Activated CD8-positive, alpha-beta T cell treated with anti-CD3 and anti-CD28 coated beads, Interleukin-2, amount 10 ng/mL, durations not matched to agents 7 days and 5 days (primary cell): ENCODE data around the gene TRIM14. TPM values are rescaled to one million over a fixed set of nuclear protein-coding genes. Genes with fewer than 3 reads are reported as not detected.
"Not testable (repeated sequence)": the region's sequence is repeated elsewhere in the genome, so short reads cannot be mapped to it uniquely, and the experiment has no call there.

Source experiments
- ATAC-seq: fragments of 150-1000 bp; cut with Tn5 transposase; one replicate; pipeline ENCODE4 v1.10.0; 2021; ENCODE audit warnings: moderate library complexity
- CTCF ChIA-PET: fragments of 350-600 bp; sonication (Branson Sonifier 250); formaldehyde crosslinking; loops from one replicate; lab custom pipeline; 2021; ENCODE audit warnings: antibody characterized with exemption; lab: Charles Lee
- POLR2A ChIA-PET: fragments of 350-600 bp; sonication (Branson Sonifier 250); formaldehyde crosslinking; loops from one replicate; lab custom pipeline; 2021; ENCODE audit warnings: antibody characterized with exemption; lab: Charles Lee
- DNase-seq: peaks from one replicate; pipeline ENCODE4 v3.0.0-alpha.2; 2020
- H3K27ac Mint-ChIP-seq: one replicate; pipeline ENCODE4 v1.8.0; 2021; ENCODE audit warnings: mild to moderate bottlenecking, mixed read lengths
- H3K27me3 Mint-ChIP-seq: one replicate; pipeline ENCODE4 v1.8.0; 2021; ENCODE audit warnings: low read depth, mixed read lengths
- H3K36me3 Mint-ChIP-seq: one replicate; pipeline ENCODE4 v1.8.0; 2021; ENCODE audit warnings: low read depth, mixed read lengths
- H3K4me1 Mint-ChIP-seq: one replicate; pipeline ENCODE4 v1.8.0; 2021; ENCODE audit warnings: low read depth, mixed read lengths
- H3K4me3 Mint-ChIP-seq: one replicate; pipeline ENCODE4 v1.8.0; 2021; ENCODE audit warnings: mild to moderate bottlenecking, mixed read lengths
- H3K9me3 Mint-ChIP-seq: one replicate; pipeline ENCODE4 v1.8.0; 2022; ENCODE audit warnings: mixed read lengths; ENCODE audit not compliant: insufficient read depth
- total RNA-seq, 2 experiments: library from RNA; stranded (reverse); gene quantifications; one replicate each; pipeline ENCODE4 v1.2.3, GENCODE V29; 2021

TRIM14 gene
- total RNA-seq, 2 experiments from 2014 or later, result 85.2 to 90.5 TPM

DNA sequence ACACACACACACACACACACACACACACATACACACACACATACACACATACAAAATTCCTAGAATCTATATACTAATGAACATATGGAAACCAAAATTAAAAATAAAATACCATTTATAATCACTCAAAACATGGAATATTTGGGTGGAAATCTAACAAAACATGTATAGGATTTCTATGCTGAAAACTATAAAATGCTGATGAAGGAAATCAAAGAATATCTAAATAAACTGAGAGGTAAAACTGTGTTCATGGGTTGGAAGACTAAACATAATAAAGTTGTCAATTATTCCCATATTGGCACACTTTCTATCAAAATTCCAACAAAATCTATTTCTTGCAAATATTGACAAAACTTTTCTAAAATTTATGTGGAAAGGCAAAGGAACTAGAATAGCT lies 87.9 kb downstream of the TRIM14 start:
- Mint-ChIP-seq H3K27me3 (no peaks in the 10 kb centered on the region), H3K36me3 (peaks cover 4% of the 10 kb centered on the region), H3K27ac (no peak overlapping the region), H3K4me3 (no peak overlapping the region), H3K4me1 (peaks cover 10% of the 10 kb centered on the region), H3K9me3 (no peaks in the 10 kb centered on the region)
- ATAC-seq (no peak), DNase-seq (no peak)
- CTCF ChIA-PET, result no interaction called here
- POLR2A ChIA-PET, result no interaction called here

DNA sequence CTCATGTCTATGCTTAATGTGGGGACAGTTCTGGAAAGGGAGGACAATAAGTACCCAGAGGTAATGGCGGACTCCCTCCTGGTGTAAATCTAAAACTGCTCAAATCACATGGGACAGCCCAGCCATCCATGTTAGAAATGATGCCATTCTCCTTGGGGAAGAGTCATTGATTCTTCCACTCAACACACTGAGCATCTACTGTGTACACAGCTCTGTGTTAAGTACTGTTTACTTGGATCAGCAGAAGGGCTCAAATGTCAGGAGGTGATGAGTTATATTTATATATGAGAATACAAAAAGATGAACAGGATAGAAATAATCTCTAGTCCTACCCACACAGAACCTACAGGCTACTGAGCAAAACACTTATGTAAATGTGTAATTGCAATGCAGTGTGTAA lies 94.3 kb downstream of the TRIM14 start:
- Mint-ChIP-seq H3K36me3 (peaks cover 16% of the 10 kb centered on the region), H3K27me3 (no peaks in the 10 kb centered on the region), H3K9me3 (no peaks in the 10 kb centered on the region), H3K27ac (no peak overlapping the region), H3K4me1 (no peaks in the 10 kb centered on the region), H3K4me3 (no peak overlapping the region)
- POLR2A ChIA-PET, result interaction anchor here (0.8 kb wide), 1 partner anchor 33 kb away, joined by 3 read pairs; no protein-coding TSS in a partner anchor
- CTCF ChIA-PET, result interaction anchor here (0.7 to 1.9 kb wide), 3 partner anchors 10 to 101 kb away, joined by 3 to 6 read pairs (median 5); no protein-coding TSS in a partner anchor
- DNase-seq (no peak), ATAC-seq (no peak)

DNA sequence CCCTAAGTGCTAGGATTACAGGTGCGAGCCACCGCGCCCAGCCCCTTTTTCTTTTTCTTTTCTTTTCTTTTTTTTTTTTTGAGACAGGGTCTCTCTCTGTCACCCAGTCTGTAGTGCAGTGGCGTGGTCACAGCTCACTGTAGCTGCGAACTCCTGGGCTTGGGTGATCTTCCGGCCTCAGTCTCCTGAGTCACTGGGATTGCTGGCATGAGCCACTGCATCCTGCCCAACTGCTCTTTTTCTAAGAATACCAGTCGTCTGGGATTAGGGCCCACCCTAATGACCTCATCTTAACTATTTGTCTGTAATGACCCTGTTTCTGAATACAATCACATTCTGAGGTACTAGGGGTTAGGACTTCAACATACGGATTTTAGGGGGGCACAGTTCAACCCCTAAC lies 96.6 kb downstream of the TRIM14 start:
- DNase-seq (no peak), ATAC-seq (no peak)
- Mint-ChIP-seq H3K36me3 (peaks cover 34% of the 10 kb centered on the region), H3K27me3 (no peaks in the 10 kb centered on the region), H3K27ac (no peak overlapping the region), H3K4me1 (no peaks in the 10 kb centered on the region), H3K4me3 (no peak overlapping the region), H3K9me3 (no peaks in the 10 kb centered on the region)
- ChIA-PET POLR2A (no interaction called here), CTCF (interaction anchor here (2.2 kb wide), 1 partner anchor 13 kb away, joined by 8 read pairs; no protein-coding TSS in a partner anchor)

DNA sequence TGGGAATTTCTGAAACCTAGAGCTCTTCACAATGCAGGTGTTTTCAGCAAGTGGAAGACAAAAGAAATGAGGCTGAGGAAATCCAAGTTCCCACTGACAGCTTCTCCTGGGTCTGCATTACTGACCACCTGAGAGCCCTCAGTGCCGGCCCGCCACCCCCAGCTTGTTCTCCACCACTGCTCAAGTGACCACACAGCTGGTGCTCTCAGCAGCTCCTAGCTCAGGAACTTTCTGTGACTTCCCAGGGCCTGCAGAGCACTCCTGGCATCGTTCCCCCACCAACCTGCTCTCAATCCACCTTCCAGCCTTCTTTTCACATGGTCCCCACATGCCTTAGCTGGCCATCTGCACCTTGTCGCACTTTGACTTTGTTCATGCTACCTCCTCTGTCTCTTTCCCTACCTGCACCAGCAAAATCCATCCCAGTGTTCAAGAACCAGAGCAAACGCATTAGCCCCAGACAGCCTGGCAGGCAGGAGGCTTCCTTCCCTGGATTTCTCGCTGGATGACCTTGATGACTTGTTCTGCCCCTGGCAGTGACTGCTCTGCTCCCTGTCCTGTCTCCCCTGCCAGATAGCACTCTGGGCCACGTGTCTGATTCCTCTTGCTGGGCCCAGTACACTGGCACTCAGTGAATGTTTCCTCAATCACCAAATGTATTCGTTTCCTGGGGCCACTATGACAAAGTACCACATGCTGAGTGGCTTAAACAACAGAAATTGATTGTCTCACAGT lies 97.5 kb downstream of the TRIM14 start:
- Mint-ChIP-seq H3K27ac (peak overlapping the region; percentile 11), H3K4me1 (no peaks in the 10 kb centered on the region), H3K36me3 (peaks cover 39% of the 10 kb centered on the region), H3K27me3 (no peaks in the 10 kb centered on the region), H3K9me3 (no peaks in the 10 kb centered on the region), H3K4me3 (no peak overlapping the region)
- ATAC-seq, result no peak
- ChIA-PET CTCF (interaction anchor here (1.2 to 2.4 kb wide), 2 partner anchors 12 to 13 kb away, joined by 5 to 12 read pairs; no protein-coding TSS in a partner anchor), POLR2A (interaction anchor here (1.1 kb wide), 1 partner anchor 24 kb away, joined by 4 read pairs; no protein-coding TSS in a partner anchor)
- DNase-seq, result no peak

DNA sequence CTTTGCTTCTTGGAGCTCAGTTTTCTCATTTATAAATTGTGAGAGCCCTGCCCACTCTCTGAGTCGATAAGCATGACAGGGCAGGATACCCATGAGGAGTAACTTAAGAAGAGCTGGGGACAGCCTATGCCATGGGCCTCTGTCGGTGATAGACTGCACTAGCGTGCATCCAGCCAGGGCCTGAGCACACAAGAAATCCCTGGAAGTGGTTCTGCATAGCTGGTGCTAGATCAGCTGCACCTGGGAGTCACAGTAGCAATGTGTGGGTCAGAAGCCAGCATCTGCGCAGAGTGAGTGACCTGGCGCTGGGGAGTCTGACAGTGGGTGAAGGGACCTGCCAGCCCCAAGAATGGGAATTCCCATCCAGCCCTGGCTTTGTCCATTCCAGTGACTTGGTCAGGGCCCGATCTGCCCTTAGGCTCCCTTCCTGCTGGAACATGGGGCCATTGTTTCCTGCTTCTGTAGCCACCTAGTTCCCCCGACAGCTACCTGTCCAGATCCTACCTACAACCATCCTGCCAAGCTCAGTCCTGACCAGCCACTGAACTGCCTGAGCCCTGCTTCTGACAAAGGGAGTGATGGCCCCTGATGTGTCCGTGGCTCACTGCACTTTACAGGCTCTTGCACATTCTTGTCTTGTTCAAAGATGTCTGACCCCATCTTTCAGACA lies 98.4 kb downstream of the TRIM14 start:
- Mint-ChIP-seq H3K9me3 (no peaks in the 10 kb centered on the region), H3K27me3 (no peaks in the 10 kb centered on the region), H3K4me3 (no peak overlapping the region), H3K27ac (peak overlapping the region; percentile 41), H3K36me3 (peaks cover 45% of the 10 kb centered on the region), H3K4me1 (no peaks in the 10 kb centered on the region)
- no peak for ATAC-seq
- DNase-seq, result no peak
- POLR2A ChIA-PET, result interaction anchor here (1.1 kb wide), 1 partner anchor 23 kb away, joined by 4 read pairs; no protein-coding TSS in a partner anchor
- CTCF ChIA-PET, result interaction anchor here (1.2 to 2.4 kb wide), 2 partner anchors 13 to 14 kb away, joined by 5 to 12 read pairs; no protein-coding TSS in a partner anchor

DNA sequence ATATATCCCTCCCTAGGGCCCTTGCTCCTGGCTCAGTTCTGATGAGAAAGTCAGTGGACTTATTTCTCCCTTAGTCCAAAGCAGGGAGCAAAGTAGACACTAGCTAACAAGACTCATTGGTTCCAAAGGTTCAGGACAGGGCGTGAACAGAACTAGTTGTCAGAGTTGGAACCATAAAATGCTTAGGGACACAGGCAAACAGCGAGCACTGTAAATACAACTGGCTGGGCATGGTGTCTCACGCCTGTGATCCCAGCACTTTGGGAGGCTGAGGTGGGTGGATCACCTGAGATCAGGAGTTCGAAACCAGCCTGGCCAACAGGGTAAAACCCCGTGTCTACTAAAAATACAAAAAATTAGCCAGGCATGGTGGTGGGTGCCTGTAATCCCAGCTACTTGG lies 99.2 kb downstream of the TRIM14 start:
- not testable (repeated sequence) for H3K4me1 Mint-ChIP-seq, H3K9me3 Mint-ChIP-seq, H3K27me3 Mint-ChIP-seq, H3K4me3 Mint-ChIP-seq, DNase-seq, ATAC-seq
- H3K36me3 Mint-ChIP-seq, result peaks cover 50% of the 10 kb centered on the region
- ChIA-PET POLR2A (interaction anchor here (1.3 kb wide), 1 partner anchor 20 kb away, joined by 4 read pairs; no protein-coding TSS in a partner anchor), CTCF (interaction anchor here (2.4 kb wide), 1 partner anchor 15 kb away, joined by 12 read pairs; no protein-coding TSS in a partner anchor)
- H3K27ac Mint-ChIP-seq, result peak overlapping the region; percentile 25

Other genes with a start within 250 kb of the TRIM14 start
- gene TRMO, start 196.7 kb downstream of the TRIM14 start, total RNA-seq, result 10 to 100 TPM; 18.7 to 19.2 TPM
- gene HEMGN, start 181.1 kb downstream of the TRIM14 start, total RNA-seq, result 1 to 10 TPM; 1.2 to 1.6 TPM
- gene ANP32B, start 135.9 kb downstream of the TRIM14 start, total RNA-seq, result 100 to 1,000 TPM; 347 to 354 TPM
- gene NANS, start 62.5 kb downstream of the TRIM14 start, total RNA-seq, result 10 to 100 TPM; 45.5 to 46.6 TPM
- gene CORO2A, start 73.4 kb upstream of the TRIM14 start, total RNA-seq, result 1 to 10 TPM; 9.2 TPM
- gene TBC1D2, start 136.4 kb upstream of the TRIM14 start, total RNA-seq, result 1 to 10 TPM; 3.0 to 3.5 TPM